NOMO-1 treated with DMSO at 0.1 percent for 48 hours (cell line): Measurements from ENCODE around the gene SSTR4.
A peak's percentile ranks its signal among the peaks of the same experiment; 100 is the strongest.

Source experiments
- DNase-seq: peaks from one replicate; lab custom pipeline; 2025; ENCODE audit not compliant: unreplicated experiment; lab: John Stamatoyannopoulos, UW

Gene SSTR4

GRCh38 chr20:23063168-23063567, 28.1 kb downstream of the SSTR4 start:
- no peak for DNase-seq

GRCh38 chr20:23063581-23063980, 28.5 kb downstream of the SSTR4 start:
- no peak for DNase-seq

DNA sequence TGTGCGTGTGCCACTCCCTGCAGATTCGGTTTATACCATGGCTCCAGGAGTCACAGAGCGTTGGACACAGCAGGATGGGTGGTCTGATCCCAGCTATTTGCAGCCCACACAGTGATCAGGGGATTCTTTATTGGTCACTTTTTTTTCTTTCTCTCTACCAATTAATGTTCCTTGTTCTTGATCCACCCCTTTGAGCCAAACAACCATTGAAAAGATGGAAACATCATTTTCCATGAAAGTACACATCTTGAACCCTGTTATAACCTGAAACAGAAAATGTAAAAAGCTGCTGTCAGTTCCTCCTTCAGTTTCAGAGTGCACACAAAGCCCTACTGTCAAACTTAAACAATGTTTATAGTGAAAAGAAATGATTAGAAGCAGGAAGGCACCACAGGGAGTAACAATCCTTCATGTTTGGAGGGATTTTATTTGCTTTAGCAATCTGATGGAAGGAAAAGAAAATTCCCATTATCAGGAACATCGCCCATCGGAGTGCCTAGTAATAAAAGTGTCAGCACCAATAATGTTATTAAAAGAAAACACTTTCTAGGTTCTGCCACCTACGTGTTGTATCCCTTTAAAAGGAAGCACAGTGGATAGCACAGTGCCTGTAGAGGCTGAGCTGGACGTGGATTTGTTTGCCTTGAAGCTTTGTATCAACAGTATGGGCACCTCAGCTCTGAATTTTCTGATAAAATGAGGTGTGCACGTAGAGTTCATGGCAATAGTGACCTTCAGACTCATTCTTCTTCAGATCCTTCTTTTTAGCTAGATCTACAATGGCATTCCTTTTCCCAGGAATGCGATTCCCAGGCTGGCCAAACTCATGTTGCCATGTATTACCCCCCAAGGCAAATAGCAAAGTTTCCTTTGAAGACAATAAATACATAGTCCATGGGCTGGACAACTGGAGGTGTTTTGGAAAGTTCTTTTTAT, 30.4 kb downstream of the SSTR4 start:
- no peak for DNase-seq

DNA sequence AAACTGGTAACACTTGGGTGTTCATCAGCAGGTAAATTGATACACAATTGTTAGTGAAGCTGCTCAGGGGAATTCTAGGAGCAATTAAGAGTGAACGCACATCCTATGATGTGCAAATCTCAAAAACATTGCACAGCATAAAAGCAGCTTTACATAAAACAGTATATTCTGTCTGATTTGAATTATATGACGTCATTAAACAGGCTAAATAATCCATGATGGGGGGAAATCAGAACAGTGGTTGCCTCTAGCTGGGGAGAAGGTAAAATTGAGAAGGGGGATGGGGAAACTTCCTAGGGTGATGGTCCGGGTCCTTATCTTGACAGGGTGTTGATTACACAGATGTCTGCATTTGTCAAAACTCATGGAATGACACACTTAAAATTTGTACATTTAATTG, 31.7 kb downstream of the SSTR4 start:
- no peak for DNase-seq

DNA sequence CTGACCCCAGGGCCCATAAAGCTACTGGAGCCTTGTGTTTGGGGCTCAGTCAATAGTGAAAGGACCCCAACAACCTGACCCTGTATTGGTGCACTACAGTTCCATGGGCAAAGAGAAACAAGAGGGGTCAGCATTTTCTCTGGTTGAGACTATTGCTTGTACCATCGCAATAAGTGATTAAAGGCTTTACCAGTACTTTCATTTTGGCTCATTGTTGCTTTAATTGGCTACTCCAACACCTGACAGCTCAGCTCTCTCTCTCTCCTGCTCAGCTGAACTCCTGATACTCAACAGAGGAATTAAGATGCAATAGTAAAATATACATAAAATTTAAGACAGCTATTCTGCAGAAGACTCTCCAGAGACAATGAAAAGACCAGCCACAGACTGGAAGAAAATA, 33.2 kb downstream of the SSTR4 start:
- DNase-seq = no peak

DNA sequence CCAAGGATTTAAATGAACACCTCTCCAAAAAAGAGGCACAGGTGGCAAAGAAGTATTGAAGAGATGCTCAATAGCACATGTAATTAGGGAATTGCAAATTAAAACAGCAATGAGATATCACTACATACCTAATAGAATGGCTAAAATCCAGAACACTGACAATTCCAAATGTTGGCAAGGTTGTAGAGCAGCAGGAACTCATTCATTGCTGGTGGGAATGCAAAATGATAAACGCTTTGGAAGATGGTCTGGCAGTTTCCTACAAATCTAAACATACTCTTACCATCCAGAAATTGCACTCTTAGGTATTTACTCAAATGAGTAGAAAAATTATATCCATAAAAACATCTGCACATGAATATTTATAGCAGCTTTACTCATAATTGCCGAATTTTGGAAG, 34.0 kb downstream of the SSTR4 start:
- no peak for DNase-seq

- DNase-seq = no peak
These were observed 36.3 kb downstream of the SSTR4 start for GRCh38 chr20:23071398-23071797.

- DNase-seq = no peak
These were observed 36.9 kb downstream of the SSTR4 start for GRCh38 chr20:23071996-23072395.

GRCh38 chr20:23072892-23073586, 37.9 kb downstream of the SSTR4 start:
- DNase-seq = no peak

DNA sequence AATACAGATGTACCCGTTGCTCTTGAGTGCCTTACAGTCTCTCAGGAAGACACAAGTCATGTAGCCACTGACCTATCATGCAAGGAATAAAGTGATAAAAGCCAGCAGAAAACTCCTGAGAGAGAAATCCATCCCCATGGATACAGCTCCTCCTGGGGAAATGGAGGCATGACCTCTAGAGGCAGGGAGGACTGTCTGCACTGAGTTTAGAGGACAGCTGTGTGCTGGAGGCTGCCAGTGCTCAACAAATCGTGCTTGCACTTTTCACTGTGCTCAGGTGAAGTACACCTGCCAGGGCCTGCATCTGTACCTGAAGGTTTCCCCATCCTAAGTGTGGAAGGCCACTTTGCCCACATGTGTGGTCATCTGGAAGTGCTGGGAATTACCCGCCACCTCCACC, 38.9 kb downstream of the SSTR4 start:
- no peak for DNase-seq

GRCh38 chr20:23077277-23077676, 42.2 kb downstream of the SSTR4 start:
- no peak for DNase-seq

GRCh38 chr20:23078351-23079015, 43.4 kb downstream of the SSTR4 start:
- DNase-seq = peak; percentile 30

DNA sequence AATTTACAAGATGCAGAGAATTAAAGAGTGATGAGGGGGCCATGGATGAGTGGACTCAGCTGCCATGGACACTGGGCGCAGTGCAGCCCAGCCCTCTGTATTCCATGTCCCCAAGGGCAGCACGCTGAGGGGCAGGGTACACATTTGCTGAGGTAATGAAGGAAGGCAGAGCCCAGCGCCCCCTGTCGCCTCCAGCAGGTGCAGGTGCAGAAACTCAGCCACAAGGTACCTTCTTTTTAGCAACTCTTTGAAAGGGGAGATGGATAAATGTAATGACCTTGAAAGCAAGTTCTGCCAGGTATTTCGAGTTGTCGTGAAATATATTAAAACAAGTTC, 43.9 kb downstream of the SSTR4 start:
- DNase-seq = no peak

DNA sequence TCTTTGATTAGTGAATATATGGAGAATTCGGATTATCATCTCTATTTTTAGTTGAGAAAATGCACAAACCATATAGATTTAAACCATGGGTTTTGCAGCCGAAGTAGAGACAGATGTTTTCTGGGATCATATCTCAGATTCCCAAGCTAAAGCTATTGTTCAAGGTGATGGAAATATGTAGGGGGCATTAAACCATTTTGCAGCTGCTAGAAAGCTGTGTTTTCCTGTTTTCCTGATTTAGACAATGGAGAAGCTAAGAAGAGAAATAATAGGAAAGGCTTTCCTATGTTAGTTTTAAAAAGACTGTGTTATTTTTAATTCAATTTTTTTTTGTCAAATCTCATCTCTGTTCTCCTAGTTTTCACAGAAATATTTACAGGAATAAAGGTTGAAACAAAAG, 44.8 kb downstream of the SSTR4 start:
- no peak for DNase-seq

DNA sequence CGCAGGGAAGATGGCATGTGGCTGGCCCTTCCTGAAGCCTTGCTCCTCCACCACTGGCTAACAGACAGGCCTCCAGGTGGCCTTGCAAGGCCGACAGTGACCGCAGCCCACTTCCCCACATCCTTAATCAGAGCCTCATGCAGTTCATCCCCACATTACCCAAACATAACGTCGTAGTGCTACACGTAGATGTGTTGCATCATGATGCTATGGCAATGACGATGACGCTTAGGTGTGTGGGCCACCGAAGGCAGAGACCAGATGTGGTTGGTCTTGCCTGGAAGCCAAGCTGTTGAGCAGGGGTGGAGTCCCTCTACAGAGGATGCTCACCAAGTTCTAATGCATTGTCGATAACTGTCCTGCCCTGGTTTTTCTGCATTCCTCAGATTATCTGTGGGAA, 45.4 kb downstream of the SSTR4 start:
- DNase-seq = peak; percentile 50

GRCh38 chr20:23081263-23081819, 46.2 kb downstream of the SSTR4 start:
- no peak for DNase-seq

- DNase-seq = peak; percentile 22
These were observed 47.9 kb downstream of the SSTR4 start for GRCh38 chr20:23082846-23083552.

- no peak for DNase-seq
These were observed 48.6 kb downstream of the SSTR4 start for GRCh38 chr20:23083553-23084220.

DNA sequence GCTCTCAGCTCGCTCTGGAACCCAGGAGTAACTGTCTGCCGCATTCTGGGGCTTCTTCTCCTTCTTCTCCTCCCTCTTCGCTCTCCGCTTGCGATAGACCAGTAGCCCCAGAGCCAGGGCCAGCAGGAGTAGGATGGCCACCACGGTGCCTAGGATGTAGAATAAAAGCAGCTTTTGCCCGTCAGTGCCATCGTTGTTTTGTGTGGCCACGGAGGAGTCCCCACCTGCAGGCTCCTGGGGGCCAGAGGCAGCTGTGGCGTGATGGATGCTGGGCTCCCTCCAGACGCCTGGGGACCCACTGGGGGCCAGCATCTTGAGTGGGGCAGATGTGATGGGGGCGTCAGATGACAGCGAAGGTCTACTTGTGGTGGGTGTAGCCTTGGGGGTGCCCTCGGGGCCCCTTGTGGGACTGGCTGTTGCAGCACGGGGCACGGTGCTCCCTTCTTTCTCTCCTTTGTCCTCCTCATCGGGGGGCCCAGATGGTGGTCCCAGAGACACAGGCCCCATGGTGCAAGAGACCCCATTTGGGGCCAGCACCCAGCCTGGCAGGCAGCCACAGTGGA, 49.3 kb downstream of the SSTR4 start:
- DNase-seq = no peak

GRCh38 chr20:23084845-23085365, 49.8 kb downstream of the SSTR4 start:
- DNase-seq = no peak
